Measurements from ENCODE around the gene COG4.

COG4 gene

DNA sequence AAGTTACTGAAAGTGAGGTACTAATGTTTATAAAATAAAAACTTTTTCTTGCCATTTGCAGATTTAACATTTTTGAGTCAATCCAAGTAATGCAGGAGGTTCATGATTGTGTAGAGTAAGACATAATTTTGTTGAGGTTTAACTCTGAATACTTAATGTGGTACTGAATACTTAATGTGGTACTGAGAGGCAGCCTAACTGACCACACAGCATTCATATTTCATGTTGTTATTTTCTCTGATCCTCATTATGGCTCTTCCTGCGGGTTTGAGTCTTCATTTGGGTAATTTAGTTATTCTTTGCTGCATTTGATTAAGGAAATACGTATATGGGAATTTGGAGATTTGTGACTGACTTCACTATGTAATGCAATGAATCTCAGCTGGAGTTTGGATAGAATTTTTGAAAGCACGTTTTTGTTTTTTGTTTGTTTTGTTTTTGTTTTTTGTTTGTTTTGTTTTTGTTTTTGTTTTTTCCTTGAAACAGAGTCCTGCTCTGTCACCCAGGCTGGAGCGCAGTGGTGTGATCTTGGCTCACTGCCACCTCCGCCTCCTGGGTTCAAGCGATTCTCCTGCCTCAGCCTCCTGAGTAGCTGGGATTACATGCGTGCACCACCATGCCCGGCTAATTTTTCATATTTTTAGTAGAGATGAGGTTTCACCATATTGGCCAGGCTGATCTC is 4.1 kb upstream of the COG4 start:
- no peak for DNase-seq

DNA sequence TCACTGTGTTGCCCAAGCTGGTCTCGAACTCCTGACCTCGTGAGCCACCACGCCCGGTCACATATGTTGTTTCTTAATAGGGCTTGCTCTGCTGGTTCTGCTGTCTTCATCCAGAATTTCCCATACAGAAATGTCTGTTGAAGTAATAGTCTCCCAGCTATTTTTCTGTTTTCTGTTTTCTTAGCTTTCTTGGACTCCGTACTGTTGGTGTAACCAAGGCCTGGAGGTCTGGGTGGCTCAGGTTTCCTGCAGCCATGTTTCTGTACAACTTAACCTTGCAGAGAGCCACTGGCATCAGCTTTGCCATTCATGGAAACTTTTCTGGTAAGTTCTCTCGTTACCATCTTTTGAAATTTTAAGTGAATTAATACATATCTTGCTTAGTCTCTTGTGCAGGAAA is 3.0 kb upstream of the COG4 start:
- no peak for DNase-seq

GRCh38 chr16:70524399-70524825 is 1.1 kb upstream of the COG4 start:
- DNase-seq: peak in 20 of 58 donors; percentile 1 to 40 (median 7)

DNA sequence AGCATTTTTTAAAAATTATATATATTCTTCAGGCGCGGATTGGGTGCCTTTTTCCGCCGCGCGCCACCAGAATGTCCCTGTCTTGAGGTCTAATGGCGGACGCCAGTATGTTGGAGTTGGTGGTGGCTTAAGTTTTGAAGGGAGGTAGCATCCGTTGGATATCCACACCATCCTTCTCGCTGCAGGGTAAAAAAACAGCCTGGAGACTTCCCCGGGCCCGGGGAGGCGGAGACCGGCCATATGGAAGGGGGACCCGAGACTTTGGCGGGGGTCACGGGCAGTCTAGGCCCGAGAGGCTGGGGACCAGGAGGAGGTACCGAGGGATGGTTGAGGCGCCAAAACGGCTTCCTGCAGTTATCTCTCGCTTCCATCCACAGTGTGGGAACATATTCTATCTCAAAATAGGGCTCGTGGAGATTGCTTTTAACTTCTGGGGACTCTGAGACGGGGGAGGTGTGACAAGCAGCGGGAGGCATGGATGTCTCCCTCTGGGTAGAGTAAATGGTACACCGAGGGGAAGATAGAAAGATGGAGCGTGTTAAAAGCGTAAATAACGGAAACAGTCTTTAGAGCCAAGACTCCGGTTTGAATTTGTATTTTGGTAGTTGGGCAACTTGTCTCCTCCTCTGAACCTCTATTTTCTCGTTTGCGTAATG is 517 bp upstream of the COG4 start, which contains the start of gene SF3B3:
Gene SF3B3, plus strand, starts transcription at position 74 of the 656 bp plus-strand sequence. CDS start 2,841 bp downstream, outside the sequence.
- peak in 57 of 58 donors; percentile 19 to 88 (median 70) for DNase-seq

GRCh38 chr16:70522216-70523075 is 908 bp downstream of the COG4 start:
- no peak for DNase-seq

GRCh38 chr16:70520612-70521297 is 2.6 kb downstream of the COG4 start:
- DNase-seq: no peak

DNA sequence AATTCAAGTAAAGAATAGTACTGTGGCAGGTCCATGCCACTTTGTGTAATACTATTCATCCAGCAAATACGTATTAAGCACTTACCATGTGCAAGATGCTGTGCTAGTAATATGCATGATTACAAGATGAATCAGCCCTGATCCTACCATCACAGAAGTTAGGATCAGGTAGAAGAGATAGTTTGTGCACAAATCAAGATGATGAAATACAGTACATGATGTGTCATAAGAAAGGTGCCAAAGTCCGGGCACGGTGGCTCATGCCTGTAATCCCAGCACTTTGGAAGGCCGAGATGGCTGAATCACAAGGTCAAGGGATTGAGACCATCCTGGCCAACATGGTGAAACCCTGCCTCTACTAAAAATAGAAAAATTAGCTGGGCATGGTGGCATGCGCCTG is 10.9 kb downstream of the COG4 start:
- no peak for DNase-seq

GRCh38 chr16:70511833-70512232 is 11.5 kb downstream of the COG4 start:
- no peak for DNase-seq

GRCh38 chr16:70510216-70510615 is 13.1 kb downstream of the COG4 start:
- no peak for DNase-seq

DNA sequence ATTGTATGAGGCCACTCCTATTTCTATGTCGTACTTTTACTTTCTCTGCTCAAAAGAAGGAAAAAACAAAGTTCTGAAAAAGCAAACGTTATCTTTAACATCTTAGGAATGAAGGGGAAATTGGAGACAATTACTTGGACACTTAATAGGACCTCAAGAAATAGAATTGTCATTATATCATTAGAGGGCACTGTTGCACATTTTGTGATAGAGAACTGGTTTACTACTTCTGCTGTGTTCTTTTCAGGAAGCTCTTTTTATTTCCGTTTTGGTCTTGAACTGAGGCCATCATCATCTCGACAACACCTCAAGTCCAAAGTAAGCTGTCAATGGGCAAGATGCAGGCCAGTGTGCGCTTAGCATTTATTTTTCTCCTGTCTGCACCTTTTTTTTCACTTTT is 14.6 kb downstream of the COG4 start:
- no peak for DNase-seq

GRCh38 chr16:70496513-70496912 is 26.8 kb downstream of the COG4 start:
- DNase-seq: no peak

- DNase-seq: peak in 6 of 58 donors; percentile 9 to 20 (median 14)
Observed at GRCh38 chr16:70495425-70496182, 27.8 kb downstream of the COG4 start.

DNA sequence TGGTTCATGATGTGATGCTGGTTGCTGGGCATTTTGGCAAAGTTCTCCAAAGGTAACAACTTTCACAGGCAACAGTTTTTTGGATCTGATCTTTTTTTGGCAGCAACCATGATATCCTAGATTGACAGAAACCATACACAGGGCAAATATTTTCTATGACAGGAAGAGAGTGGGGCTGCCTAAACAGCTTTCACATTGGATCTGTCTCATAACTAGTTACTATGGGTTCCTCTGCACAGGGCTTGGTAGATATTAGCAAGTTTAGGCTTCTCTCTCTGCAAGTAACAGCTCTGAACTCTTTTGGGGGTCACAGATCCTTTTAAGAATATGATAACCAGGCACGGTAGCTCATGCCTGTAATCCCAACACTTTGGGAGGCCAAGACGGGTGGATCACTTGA is 28.6 kb downstream of the COG4 start:
- no peak for DNase-seq

- DNase-seq: no peak
Observed at GRCh38 chr16:70494202-70494770, 29.1 kb downstream of the COG4 start.

DNA sequence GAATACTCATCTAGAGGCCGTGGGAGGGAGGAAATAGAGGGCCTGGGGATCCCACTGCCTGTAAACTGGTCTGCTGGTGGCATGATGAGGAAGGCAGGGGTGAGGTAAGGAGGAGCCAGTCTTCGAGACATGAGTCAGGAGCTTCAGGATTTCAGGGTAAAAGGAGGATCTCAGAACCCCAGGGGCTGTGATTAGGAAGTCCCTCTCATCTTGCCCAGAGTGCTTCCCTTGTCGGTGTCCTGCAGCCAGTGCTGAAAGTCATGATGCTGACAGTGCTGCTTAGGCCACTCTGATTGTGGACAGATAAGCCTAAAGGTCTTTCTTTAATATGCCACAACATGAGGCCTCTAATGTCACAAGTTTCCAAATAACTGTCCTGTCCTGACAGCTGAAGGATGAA is 29.6 kb downstream of the COG4 start:
- DNase-seq: no peak

DNA sequence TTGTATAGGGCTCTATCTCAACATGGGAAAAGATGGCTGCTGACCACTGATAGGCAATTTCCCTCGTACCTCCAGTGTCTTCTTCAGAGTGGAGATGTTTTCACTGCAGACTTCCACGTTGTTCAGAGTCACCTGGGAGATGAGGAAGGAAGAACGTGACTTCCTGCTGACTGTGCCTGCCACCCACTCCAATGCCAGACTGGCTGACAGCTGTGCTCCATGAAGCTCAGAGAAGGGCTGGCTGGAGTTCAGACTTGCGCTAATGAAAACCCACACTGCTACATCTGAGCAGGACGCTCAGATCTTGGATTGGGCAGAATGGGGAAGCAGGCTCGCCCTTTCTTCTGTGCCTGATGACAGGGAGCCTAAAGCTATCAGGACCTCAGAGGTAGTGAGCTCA is 33.1 kb downstream of the COG4 start:
- DNase-seq: peak in 32 of 58 donors; percentile 9 to 74 (median 34)

- DNase-seq: no peak
Observed at GRCh38 chr16:70484867-70485266, 38.5 kb downstream of the COG4 start.

DNA sequence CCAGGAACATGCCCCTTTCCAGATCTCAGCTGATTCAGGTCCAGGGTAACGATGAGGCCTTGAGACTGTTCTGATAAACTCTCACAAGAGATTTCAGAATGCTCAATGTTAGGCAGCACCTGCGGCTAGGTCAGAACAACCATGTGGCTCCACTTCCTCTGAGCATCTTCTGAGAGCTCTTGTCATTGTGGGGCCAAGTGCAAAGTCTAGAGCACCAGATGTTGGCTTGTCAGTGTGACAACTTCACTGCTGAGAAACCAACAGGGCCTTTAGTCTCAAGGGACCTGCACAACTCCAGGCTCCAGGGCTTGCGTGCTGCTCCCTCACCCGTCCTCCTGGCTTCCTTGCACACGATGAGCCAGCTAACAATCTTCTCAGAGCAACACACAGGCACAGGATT is 39.9 kb downstream of the COG4 start:
- no peak for DNase-seq

DNA sequence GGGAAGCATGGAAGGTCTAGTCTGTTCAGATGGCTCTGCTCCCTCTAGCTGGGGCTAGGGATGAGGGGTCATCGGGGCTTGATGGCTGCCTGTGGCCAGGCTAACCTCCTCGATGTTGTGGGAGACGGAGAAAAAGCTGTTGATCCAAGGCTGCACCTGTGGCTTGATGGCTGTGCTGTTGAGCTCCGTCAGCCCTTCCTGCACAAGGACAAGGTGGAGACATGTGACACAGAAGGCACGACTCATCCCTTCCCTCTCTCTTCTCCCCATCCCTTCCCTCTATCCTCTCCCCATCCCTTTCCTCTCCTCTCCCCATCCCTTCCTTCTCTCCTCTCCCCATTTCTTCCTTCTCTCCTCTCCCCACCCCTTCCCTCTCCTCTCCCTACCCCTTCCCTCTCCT is 40.7 kb downstream of the COG4 start:
- DNase-seq: no peak

DNA sequence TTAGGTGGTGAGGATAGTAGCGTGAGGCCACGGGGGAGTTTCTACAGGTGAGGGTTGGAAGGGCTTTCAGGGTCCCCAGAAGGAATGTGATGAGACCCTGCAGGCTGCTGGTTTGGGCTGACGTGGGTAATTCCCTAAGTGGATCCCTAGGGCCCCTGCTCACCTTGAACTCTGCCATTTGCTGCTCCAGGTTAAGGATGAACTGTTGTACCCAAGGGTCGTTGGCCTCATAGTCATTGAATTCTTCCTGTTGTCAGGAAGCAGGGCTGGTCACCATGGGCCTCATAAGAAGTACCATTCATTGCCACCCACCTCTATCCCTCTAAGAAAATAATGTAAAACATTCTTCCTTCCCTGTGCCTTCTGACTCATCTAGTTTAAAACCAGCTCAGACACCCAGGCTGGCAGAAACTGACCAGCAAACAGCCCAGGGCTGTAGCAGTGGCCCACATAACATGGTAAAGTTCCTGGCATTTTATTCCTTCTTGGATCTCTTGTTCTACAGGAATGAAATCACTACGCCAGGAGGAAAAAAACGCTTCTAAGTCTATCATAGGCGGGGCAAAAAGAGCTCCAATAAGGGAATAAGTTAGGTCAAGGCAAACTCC is 41.3 kb downstream of the COG4 start:
- DNase-seq: no peak

Data from anterior cingulate cortex (tissue), 58 donors.